ENCODE results near the gene ZBTB12. TPM values are rescaled to one million over a fixed set of nuclear protein-coding genes. Genes with fewer than 3 reads are reported as not detected.
A peak's percentile ranks its signal among the peaks of the same experiment; 100 is the strongest.

Gene ZBTB12
- total and polyA plus RNA-seq, 9 donors = 1.9 to 24.8 (median 10.7) TPM

DNA sequence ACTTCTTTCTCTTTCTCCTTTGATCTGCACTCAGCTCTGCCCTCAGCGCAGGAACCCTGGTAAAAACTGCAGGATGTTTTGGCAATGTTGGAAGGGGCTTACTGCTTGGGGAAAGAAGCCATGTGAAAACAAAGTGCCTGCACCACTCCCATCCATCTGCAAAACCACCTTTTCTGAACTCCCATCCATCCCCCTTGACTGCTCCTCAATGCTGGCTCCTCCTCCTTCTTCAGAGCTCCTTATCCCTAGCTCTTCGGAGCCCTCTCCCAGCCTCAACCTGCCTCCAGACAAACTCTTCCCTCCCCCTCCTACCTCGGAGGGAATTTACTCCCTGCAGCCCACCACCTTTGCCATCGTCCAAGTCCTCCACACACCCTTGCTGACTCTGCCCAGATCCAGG lies 4.2 kb upstream of the ZBTB12 start:
- no peaks in the 10 kb centered on the region for H3K9me3 ChIP-seq
- no peak overlapping the region for H3K27ac ChIP-seq
- H3K27me3 ChIP-seq = no peaks in the 10 kb centered on the region
- DNase-seq = peak in 1 of 5 donors; percentile 15
- no peaks in the 10 kb centered on the region for H3K36me3 ChIP-seq
- intact Hi-C loops (cut with DNase I) = loop anchor here in 3 of 4 donors (5.0 to 10.0 kb wide), 3 partner anchors 46 to 209 kb away; partner anchors contain the start of genes NELFE (in 2 of the 3) and SKIC2 (in 2 of the 3)
- WGBS, 3 donors = 25 to 32% (median 29%) methylated on average over 4 of the region's 4 CpGs
- H3K4me3 ChIP-seq = no peak overlapping the region
- peaks cover 3% of the 10 kb centered on the region for H3K4me1 ChIP-seq (ENCODE audit: insufficient read depth)
- TF ChIP-seq EP300 (IDR thresholded peaks at IDR 0.05) (no peak), POLR2A (IDR thresholded peaks at IDR 0.05) (no peak)
- TF ChIP-seq, protein P1, sequence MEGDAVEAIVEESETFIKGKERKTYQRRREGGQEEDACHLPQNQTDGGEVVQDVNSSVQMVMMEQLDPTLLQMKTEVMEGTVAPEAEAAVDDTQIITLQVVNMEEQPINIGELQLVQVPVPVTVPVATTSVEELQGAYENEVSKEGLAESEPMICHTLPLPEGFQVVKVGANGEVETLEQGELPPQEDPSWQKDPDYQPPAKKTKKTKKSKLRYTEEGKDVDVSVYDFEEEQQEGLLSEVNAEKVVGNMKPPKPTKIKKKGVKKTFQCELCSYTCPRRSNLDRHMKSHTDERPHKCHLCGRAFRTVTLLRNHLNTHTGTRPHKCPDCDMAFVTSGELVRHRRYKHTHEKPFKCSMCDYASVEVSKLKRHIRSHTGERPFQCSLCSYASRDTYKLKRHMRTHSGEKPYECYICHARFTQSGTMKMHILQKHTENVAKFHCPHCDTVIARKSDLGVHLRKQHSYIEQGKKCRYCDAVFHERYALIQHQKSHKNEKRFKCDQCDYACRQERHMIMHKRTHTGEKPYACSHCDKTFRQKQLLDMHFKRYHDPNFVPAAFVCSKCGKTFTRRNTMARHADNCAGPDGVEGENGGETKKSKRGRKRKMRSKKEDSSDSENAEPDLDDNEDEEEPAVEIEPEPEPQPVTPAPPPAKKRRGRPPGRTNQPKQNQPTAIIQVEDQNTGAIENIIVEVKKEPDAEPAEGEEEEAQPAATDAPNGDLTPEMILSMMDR (IDR thresholded peaks at IDR 0.05) = no peak

- 83 to 97% (median 91%) methylated on average over 1 of the region's 1 CpG for WGBS, 3 donors
- intact Hi-C loops (cut with DNase I) = loop anchor here in 3 of 4 donors (5.0 to 10.0 kb wide), 3 partner anchors 47 to 210 kb away; partner anchors contain the start of genes NELFE (in 2 of the 3) and SKIC2 (in 2 of the 3)
- H3K36me3 ChIP-seq = no peaks in the 10 kb centered on the region
These were observed 3.2 kb upstream of the ZBTB12 start for GRCh38 chr6:31905041-31905440.

DNA sequence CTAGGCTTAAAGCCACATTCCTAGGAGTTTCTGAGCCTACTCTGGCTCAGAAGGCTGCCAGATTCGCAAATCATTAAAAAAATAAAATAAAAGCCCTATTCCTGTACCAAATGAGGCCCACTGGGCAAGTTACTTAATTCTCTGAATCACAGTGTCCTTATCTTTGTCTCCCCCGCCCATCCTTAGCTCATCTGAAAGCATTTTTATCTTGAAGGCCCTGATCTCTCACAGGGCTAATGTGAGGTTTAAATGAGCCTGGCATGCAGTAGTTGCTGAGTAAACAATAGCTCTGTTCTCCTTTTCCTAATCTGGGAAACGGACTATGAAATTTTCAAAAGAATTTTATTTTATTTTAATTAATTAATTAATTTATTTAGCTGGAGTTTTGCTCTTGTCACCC lies 2.1 kb upstream of the ZBTB12 start:
- Histone ChIP-seq H3K4me1 (ENCODE audit: insufficient read depth) (peaks cover 6% of the 10 kb centered on the region), H3K4me3 (no peak overlapping the region), H3K27ac (peak overlapping the region in 1 of 2 donors; percentile 66), H3K9me3 (no peaks in the 10 kb centered on the region), H3K36me3 (no peaks in the 10 kb centered on the region), H3K27me3 (no peaks in the 10 kb centered on the region)
- TF ChIP-seq POLR2A (IDR thresholded peaks at IDR 0.05) (no peak), EP300 (IDR thresholded peaks at IDR 0.05) (no peak)
- TF ChIP-seq, protein P1 (IDR thresholded peaks at IDR 0.05) = no peak
- DNase-seq = no peak
- 17 to 27% (median 22%) methylated on average over 3 of the region's 3 CpGs for WGBS, 3 donors
- intact Hi-C loops (cut with DNase I) = loop anchor here in 3 of 4 donors (10.0 kb wide), 2 partner anchors 51 to 211 kb away; partner anchors contain the start of genes NELFE (in 2 of the 3) and SKIC2 (in 2 of the 3)

More at GRCh38 chr6:31905041-31905440, 3.2 kb upstream of the ZBTB12 start:
- Histone ChIP-seq H3K4me1 (ENCODE audit: insufficient read depth) (peaks cover 6% of the 10 kb centered on the region), H3K9me3 (no peaks in the 10 kb centered on the region), H3K4me3 (no peak overlapping the region), H3K27ac (no peak overlapping the region), H3K27me3 (no peaks in the 10 kb centered on the region)
- TF ChIP-seq POLR2A (IDR thresholded peaks at IDR 0.05) = no peak
- no peak for DNase-seq

GRCh38 chr6:31901415-31901952 lies 402 bp downstream of the ZBTB12 start:
- peak in 3 of 5 donors; percentile 76 to 81 (median 77) for DNase-seq
- 1 to 2% (median 2%) methylated on average over 34 to 45 of the region's 45 CpGs for whole genome bisulfite sequencing, 3 donors
- no peaks in the 10 kb centered on the region for H3K36me3 ChIP-seq
- H3K27ac ChIP-seq = peak overlapping the region; percentile 43 to 66
- TF ChIP-seq, protein P1 (IDR thresholded peaks at IDR 0.05) = no peak
- TF ChIP-seq EP300 (IDR thresholded peaks at IDR 0.05) = no peak
- no peak for TF ChIP-seq POLR2A (IDR thresholded peaks at IDR 0.05)
- H3K9me3 ChIP-seq = no peaks in the 10 kb centered on the region
- H3K4me3 ChIP-seq = peak overlapping the region; percentile 61
- H3K27me3 ChIP-seq = no peaks in the 10 kb centered on the region
- intact Hi-C loops (cut with DNase I) = loop anchor here in 3 of 4 donors (10.0 kb wide), 2 partner anchors 53 to 213 kb away; partner anchors contain the start of genes NELFE (in 2 of the 3) and SKIC2 (in 2 of the 3)
- peaks cover 8% of the 10 kb centered on the region for H3K4me1 ChIP-seq (ENCODE audit: insufficient read depth)

All from ovary (tissue), 9 donors.